Liver (tissue), 9 donors: Measurements from ENCODE around the gene LDHAL6B. TPM values are rescaled to one million over a fixed set of nuclear protein-coding genes. Genes with fewer than 3 reads are reported as not detected.

Experiments used
- DNase-seq: peaks from one replicate; pipeline ENCODE4 v3.0.0-alpha.2; 2017; ENCODE audit warnings: low spot score
- H3K27ac ChIP-seq, 2 donors: one replicate each; pipeline ENCODE4 v1.7.0; 2013; ENCODE audit warnings: inconsistent platforms in 2 of 2, low read length in 2 of 2, control low read depth in 1 of 2, low read depth in 1 of 2, mild to moderate bottlenecking in 1 of 2
- H3K27me3 ChIP-seq, 4 donors: one replicate each; pipeline versions ENCODE4 v1.6.1 to v1.7.0; 2013; ENCODE audit warnings: low read length in 3 of 4, inconsistent platforms in 1 of 4, mild to moderate bottlenecking in 1 of 4, moderate library complexity in 1 of 4; ENCODE audit not compliant: control insufficient read depth in 4 of 4, insufficient read depth in 4 of 4
- H3K36me3 ChIP-seq, 4 donors: one replicate each; pipeline versions ENCODE4 v1.6.1 to v1.7.0; 2013; ENCODE audit warnings: low read length in 3 of 4, mild to moderate bottlenecking in 3 of 4, low read depth in 1 of 4, moderate library complexity in 1 of 4; ENCODE audit not compliant: control insufficient read depth in 4 of 4, insufficient read depth in 3 of 4
- H3K4me1 ChIP-seq, 4 donors: one replicate each; pipeline versions ENCODE4 v1.6.1 to v1.7.0; 2013; ENCODE audit warnings: low read length in 3 of 4, mild to moderate bottlenecking in 3 of 4, moderate library complexity in 1 of 4; ENCODE audit not compliant: control insufficient read depth in 4 of 4, insufficient read depth in 4 of 4
- H3K4me3 ChIP-seq, 3 donors: one replicate each; pipeline versions ENCODE4 v1.6.1 to v1.7.0; 2013; ENCODE audit warnings: low read length in 3 of 3, control low read depth in 1 of 3, low read depth in 1 of 3, mild to moderate bottlenecking in 1 of 3
- H3K9ac ChIP-seq, 2 donors: one replicate each; pipeline ENCODE4 v1.7.0; 2013; ENCODE audit warnings: low read length in 2 of 2, mild to moderate bottlenecking in 2 of 2, moderate library complexity in 2 of 2, control low read depth in 1 of 2, low read depth in 1 of 2
- H3K9me3 ChIP-seq, 4 donors: one replicate each; pipeline versions ENCODE4 v1.6.1 to v1.7.0; 2013; ENCODE audit warnings: low read length in 3 of 4; ENCODE audit not compliant: control insufficient read depth in 4 of 4
- ATF3 ChIP-seq: IDR thresholded peaks from 2 replicates; pipeline ENCODE4 v1.6.1; 2016; ENCODE audit warnings: antibody characterized with exemption
- EGR1 ChIP-seq, 2 donors: IDR thresholded peaks; 2 replicates each; pipeline ENCODE4 v1.6.1; 2016 to 2018; ENCODE audit warnings: antibody characterized with exemption in 2 of 2, low read depth in 2 of 2
- FOXA1 ChIP-seq: IDR thresholded peaks from 2 replicates; pipeline ENCODE4 v1.6.1; 2016; ENCODE audit warnings: antibody characterized with exemption
- GABPA ChIP-seq, 2 donors: IDR thresholded peaks in 1 of 2; conservative IDR thresholded peaks in 1 of 2; 2 replicates each; pipeline ENCODE4 v1.6.1; 2016; ENCODE audit warnings: antibody characterized with exemption in 2 of 2, mild to moderate bottlenecking in 1 of 2, moderate library complexity in 1 of 2
- HNF4A ChIP-seq, 2 donors: conservative IDR thresholded peaks; 2 replicates each; pipeline ENCODE4 v1.6.1; 2016; ENCODE audit warnings: antibody characterized with exemption in 2 of 2, mild to moderate bottlenecking in 2 of 2
- HNF4G ChIP-seq: IDR thresholded peaks from 2 replicates; pipeline ENCODE4 v1.6.1; 2016; ENCODE audit warnings: antibody characterized with exemption
- JUND ChIP-seq, 2 donors: IDR thresholded peaks; 2 replicates each; pipeline ENCODE4 v1.6.1; 2016; ENCODE audit warnings: antibody characterized with exemption in 2 of 2
- NR2F2 ChIP-seq: IDR thresholded peaks from 2 replicates; pipeline ENCODE4 v1.6.1; 2016; ENCODE audit warnings: antibody characterized with exemption
- RAD21 ChIP-seq, 2 donors: IDR thresholded peaks; 2 replicates each; pipeline ENCODE4 v1.6.1; 2016; ENCODE audit warnings: antibody characterized with exemption in 2 of 2, mild to moderate bottlenecking in 2 of 2
- REST ChIP-seq: IDR thresholded peaks from 2 replicates; pipeline ENCODE4 v1.6.1; 2016; ENCODE audit warnings: antibody characterized with exemption, mild to moderate bottlenecking
- RXRA ChIP-seq, 2 donors: IDR thresholded peaks; 2 replicates each; pipeline ENCODE4 v1.6.1; 2017 to 2018; ENCODE audit warnings: antibody characterized with exemption in 2 of 2, mild to moderate bottlenecking in 1 of 2
- SP1 ChIP-seq: IDR thresholded peaks from 2 replicates; pipeline ENCODE4 v1.6.1; 2018; ENCODE audit warnings: antibody characterized with exemption, mild to moderate bottlenecking
- TAF1 ChIP-seq: conservative IDR thresholded peaks from 2 replicates; pipeline ENCODE4 v1.6.1; 2016; ENCODE audit warnings: antibody characterized with exemption, mild to moderate bottlenecking
- YY1 ChIP-seq: IDR thresholded peaks from 2 replicates; pipeline ENCODE4 v1.6.1; 2016; ENCODE audit warnings: antibody characterized with exemption, mild to moderate bottlenecking
- ZBTB33 ChIP-seq: IDR thresholded peaks from 2 replicates; pipeline ENCODE4 v1.6.1; 2016; ENCODE audit warnings: antibody characterized with exemption
- WGBS: extraction: QIAGEN DNeasy Blood & Tissue Kit; methylation state at CpG from one replicate; pipeline ENCODE4 v1.1.7; 2013; 5-methylcytosine and 5-hydroxymethylcytosine counted together
- polyA plus RNA-seq, 2 donors: library from polyadenylated mRNA; stranded (reverse) in 1 of 2; unstranded in 1 of 2; fragments of 200-250 nt in 1 of 2; fragments of >200 nt in 1 of 2; fragmentation: Nextera tagmentation in 1 of 2; extraction: Ambion mirVana in 1 of 2; gene quantifications; one replicate each; pipeline versions ENCODE4 v1.2.1 to v1.2.3, GENCODE V29; 2013 to 2015
- total RNA-seq, 2 donors: library from RNA; depleted of rRNA; stranded (reverse); fragments of >200 nt; gene quantifications; one replicate each; pipeline ENCODE4 v1.2.3, GENCODE V29; 2014
- TF ChIP-seq, protein P1 (sequence below): fragments of 150-350 bp; IDR thresholded peaks from 2 replicates; pipeline ENCODE4 v1.5.1; 2017; ENCODE audit warnings: improper control_type of control experiment, low read depth, low read length; ENCODE audit not compliant: missing input control
- TF ChIP-seq, protein P2 (sequence below): IDR thresholded peaks from 2 replicates; pipeline ENCODE4 v1.6.1; 2016; ENCODE audit warnings: antibody characterized with exemption
- donor health status: healthy.
- donor health status: healthy.
- donor health status: healthy.
- donor health status: healthy.
- donor health status: healthy.

LDHAL6B gene
- total and polyA plus RNA-seq, 4 donors: not detected

GRCh38 chr15:59230531-59231055 lies 23.9 kb downstream of the LDHAL6B start:
- Histone ChIP-seq H3K9me3 (no peaks in the 10 kb centered on the region), H3K4me1 (no peaks in the 10 kb centered on the region), H3K4me3 (no peak overlapping the region), H3K9ac (no peak overlapping the region), H3K27me3 (no peaks in the 10 kb centered on the region), H3K27ac (no peak overlapping the region), H3K36me3 (peaks cover 0 to 20% (median 15%) of the 10 kb centered on the region in 4 donors)
- DNase-seq: no peak
- 89% methylated on average over 2 of the region's 2 CpGs for WGBS
- TF ChIP-seq FOXA1: no peak
- TF ChIP-seq, protein P1, sequence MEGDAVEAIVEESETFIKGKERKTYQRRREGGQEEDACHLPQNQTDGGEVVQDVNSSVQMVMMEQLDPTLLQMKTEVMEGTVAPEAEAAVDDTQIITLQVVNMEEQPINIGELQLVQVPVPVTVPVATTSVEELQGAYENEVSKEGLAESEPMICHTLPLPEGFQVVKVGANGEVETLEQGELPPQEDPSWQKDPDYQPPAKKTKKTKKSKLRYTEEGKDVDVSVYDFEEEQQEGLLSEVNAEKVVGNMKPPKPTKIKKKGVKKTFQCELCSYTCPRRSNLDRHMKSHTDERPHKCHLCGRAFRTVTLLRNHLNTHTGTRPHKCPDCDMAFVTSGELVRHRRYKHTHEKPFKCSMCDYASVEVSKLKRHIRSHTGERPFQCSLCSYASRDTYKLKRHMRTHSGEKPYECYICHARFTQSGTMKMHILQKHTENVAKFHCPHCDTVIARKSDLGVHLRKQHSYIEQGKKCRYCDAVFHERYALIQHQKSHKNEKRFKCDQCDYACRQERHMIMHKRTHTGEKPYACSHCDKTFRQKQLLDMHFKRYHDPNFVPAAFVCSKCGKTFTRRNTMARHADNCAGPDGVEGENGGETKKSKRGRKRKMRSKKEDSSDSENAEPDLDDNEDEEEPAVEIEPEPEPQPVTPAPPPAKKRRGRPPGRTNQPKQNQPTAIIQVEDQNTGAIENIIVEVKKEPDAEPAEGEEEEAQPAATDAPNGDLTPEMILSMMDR: no peak
- no peak for TF ChIP-seq TAF1
- no peak for TF ChIP-seq RAD21 (IDR thresholded peaks at IDR 0.05)
- TF ChIP-seq RXRA (IDR thresholded peaks at IDR 0.05): no peak
- TF ChIP-seq REST: no peak
- no peak for TF ChIP-seq ZBTB33
- TF ChIP-seq, protein P2, sequence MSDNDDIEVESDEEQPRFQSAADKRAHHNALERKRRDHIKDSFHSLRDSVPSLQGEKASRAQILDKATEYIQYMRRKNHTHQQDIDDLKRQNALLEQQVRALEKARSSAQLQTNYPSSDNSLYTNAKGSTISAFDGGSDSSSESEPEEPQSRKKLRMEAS: no peak
- no peak for TF ChIP-seq YY1
- no peak for TF ChIP-seq HNF4G
- TF ChIP-seq EGR1 (IDR thresholded peaks at IDR 0.05; ENCODE audit: low read depth in 2 of 2): no peak
- TF ChIP-seq JUND (IDR thresholded peaks at IDR 0.05): no peak
- no peak for TF ChIP-seq SP1
- TF ChIP-seq NR2F2: no peak
- no peak for TF ChIP-seq ATF3

DNA sequence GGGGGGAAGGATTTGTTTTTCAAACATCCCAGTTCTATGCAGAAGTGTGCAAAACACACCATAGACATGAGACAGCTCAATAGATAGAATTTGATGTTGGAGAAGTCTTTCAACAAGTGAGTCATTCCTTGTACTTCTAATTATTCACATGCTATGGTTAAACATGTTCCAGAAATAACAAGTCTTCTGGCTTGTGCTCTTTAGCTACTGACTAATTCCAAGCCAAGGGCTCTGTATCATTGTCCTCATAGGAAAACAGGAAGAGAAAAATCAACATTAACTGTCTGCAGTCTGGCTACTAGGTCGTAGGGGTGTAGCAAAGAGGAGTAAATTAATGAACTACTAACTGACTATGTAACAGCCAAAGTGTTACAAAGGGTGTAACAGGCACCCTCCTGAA lies 25.8 kb downstream of the LDHAL6B start:
- no peaks in the 10 kb centered on the region for H3K4me1 ChIP-seq
- TF ChIP-seq FOXA1: no peak
- no peak for TF ChIP-seq JUND (IDR thresholded peaks at IDR 0.05)
- no peak for TF ChIP-seq REST
- TF ChIP-seq NR2F2: no peak
- no peak for TF ChIP-seq YY1
- no peak for TF ChIP-seq EGR1 (IDR thresholded peaks at IDR 0.05; ENCODE audit: low read depth in 2 of 2)
- TF ChIP-seq TAF1: no peak
- TF ChIP-seq, protein P2: no peak
- TF ChIP-seq, protein P1: no peak
- no peak for TF ChIP-seq GABPA (IDR thresholded peaks at IDR 0.05 in 1 of 2, conservative IDR thresholded peaks at IDR 0.05 in 1 of 2)
- no peak for TF ChIP-seq SP1
- TF ChIP-seq HNF4A (conservative IDR thresholded peaks at IDR 0.05): no peak
- no peak for TF ChIP-seq HNF4G

More for the DNA sequence above, 25.8 kb downstream of the LDHAL6B start:
- Histone ChIP-seq H3K9ac (no peak overlapping the region), H3K27ac (no peak overlapping the region), H3K9me3 (no peaks in the 10 kb centered on the region), H3K27me3 (no peaks in the 10 kb centered on the region), H3K4me3 (no peak overlapping the region), H3K36me3 (peaks cover 0 to 16% (median 13%) of the 10 kb centered on the region in 4 donors)
- 57% methylated on average over 1 of the region's 1 CpG for WGBS
- no peak for DNase-seq
